ENCODE measurements around the gene OTOG.

The OTOG gene

DNA sequence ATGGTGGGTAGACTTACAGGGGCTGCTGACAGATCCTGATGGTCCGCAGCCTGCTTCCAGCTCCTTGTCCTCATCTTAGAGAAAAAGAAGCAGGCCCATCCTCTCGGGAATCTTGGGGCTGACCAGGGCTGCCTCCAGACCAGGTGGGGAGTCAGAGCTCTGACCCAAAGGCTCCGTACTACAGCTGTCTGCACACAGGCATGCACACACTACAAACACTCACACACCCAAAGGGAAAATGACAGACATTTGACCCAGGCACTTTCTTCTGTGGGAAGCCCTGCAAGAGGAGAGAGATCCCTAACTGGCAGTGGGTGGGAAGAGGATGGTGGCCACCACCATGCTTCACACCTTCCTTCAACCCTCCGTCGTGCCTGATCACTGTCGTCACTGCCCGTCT is 125.4 kb downstream of the OTOG start:
- no peak overlapping the region for H3K9ac ChIP-seq (ENCODE audit: low read depth, low read length, poor library complexity, severe bottlenecking)
- H3K79me2 ChIP-seq (ENCODE audit: insufficient read depth, low read length): no peaks in the 10 kb centered on the region
- TF ChIP-seq EZH2phosphoT487 (IDR thresholded peaks at IDR 0.05; ENCODE audit: borderline replicate concordance): no peak
- TF ChIP-seq, protein P1, sequence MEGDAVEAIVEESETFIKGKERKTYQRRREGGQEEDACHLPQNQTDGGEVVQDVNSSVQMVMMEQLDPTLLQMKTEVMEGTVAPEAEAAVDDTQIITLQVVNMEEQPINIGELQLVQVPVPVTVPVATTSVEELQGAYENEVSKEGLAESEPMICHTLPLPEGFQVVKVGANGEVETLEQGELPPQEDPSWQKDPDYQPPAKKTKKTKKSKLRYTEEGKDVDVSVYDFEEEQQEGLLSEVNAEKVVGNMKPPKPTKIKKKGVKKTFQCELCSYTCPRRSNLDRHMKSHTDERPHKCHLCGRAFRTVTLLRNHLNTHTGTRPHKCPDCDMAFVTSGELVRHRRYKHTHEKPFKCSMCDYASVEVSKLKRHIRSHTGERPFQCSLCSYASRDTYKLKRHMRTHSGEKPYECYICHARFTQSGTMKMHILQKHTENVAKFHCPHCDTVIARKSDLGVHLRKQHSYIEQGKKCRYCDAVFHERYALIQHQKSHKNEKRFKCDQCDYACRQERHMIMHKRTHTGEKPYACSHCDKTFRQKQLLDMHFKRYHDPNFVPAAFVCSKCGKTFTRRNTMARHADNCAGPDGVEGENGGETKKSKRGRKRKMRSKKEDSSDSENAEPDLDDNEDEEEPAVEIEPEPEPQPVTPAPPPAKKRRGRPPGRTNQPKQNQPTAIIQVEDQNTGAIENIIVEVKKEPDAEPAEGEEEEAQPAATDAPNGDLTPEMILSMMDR (conservative IDR thresholded peaks at IDR 0.05; ENCODE audit: low read length): no peak
- H2AFZ ChIP-seq (ENCODE audit: low read length): no peak overlapping the region
- no peaks in the 10 kb centered on the region for H3K9me2 ChIP-seq (replicated peaks; ENCODE audit: low read depth, low read length)
- H3K27me3 ChIP-seq (ENCODE audit: insufficient read depth, low read length, poor library complexity, severe bottlenecking): no peaks in the 10 kb centered on the region
- H3F3A ChIP-seq (ENCODE audit: low read depth): no peaks in the 10 kb centered on the region
- H3K9me3 ChIP-seq (ENCODE audit: insufficient read depth, low read depth, low read length): no peaks in the 10 kb centered on the region; the same call in 1 of the 2 replicates
- no peak overlapping the region for H3K4me3 ChIP-seq (ENCODE audit: low read length, poor library complexity, severe bottlenecking)
- H3K36me3 ChIP-seq (ENCODE audit: insufficient read depth, low read length): no peaks in the 10 kb centered on the region
- no peak overlapping the region for H3K4me2 ChIP-seq (ENCODE audit: low read depth, low read length, poor library complexity, severe bottlenecking)
- H3K4me1 ChIP-seq (ENCODE audit: insufficient read depth, low read length, poor library complexity, severe bottlenecking): no peaks in the 10 kb centered on the region
- H4K20me1 ChIP-seq (ENCODE audit: insufficient read depth, low read length, poor library complexity, severe bottlenecking): no peaks in the 10 kb centered on the region

GRCh38 chr11:17673951-17674350 is 126.9 kb downstream of the OTOG start:
- Histone ChIP-seq H3K4me1 (ENCODE audit: insufficient read depth, low read length, poor library complexity, severe bottlenecking) (no peaks in the 10 kb centered on the region), H4K20me1 (ENCODE audit: insufficient read depth, low read length, poor library complexity, severe bottlenecking) (no peaks in the 10 kb centered on the region), H3K27me3 (ENCODE audit: insufficient read depth, low read length, poor library complexity, severe bottlenecking) (no peaks in the 10 kb centered on the region), H2AFZ (ENCODE audit: low read length) (no peak overlapping the region), H3K9ac (ENCODE audit: low read depth, low read length, poor library complexity, severe bottlenecking) (no peak overlapping the region), H3K79me2 (ENCODE audit: insufficient read depth, low read length) (no peaks in the 10 kb centered on the region), H3K36me3 (ENCODE audit: insufficient read depth, low read length) (no peaks in the 10 kb centered on the region), H3K9me2 (replicated peaks; ENCODE audit: low read depth, low read length) (no peaks in the 10 kb centered on the region), H3K4me2 (ENCODE audit: low read depth, low read length, poor library complexity, severe bottlenecking) (no peak overlapping the region), H3F3A (ENCODE audit: low read depth) (no peaks in the 10 kb centered on the region), H3K9me3 (ENCODE audit: insufficient read depth, low read depth, low read length) (no peaks in the 10 kb centered on the region; the same call in 1 of the 2 replicates), H3K4me3 (ENCODE audit: low read length, poor library complexity, severe bottlenecking) (no peak overlapping the region)
- TF ChIP-seq, protein P1 (conservative IDR thresholded peaks at IDR 0.05; ENCODE audit: low read length): no peak
- TF ChIP-seq EZH2phosphoT487 (IDR thresholded peaks at IDR 0.05; ENCODE audit: borderline replicate concordance): no peak

GRCh38 chr11:17682848-17683247 is 135.8 kb downstream of the OTOG start:
- no peaks in the 10 kb centered on the region for H3K9me2 ChIP-seq (replicated peaks; ENCODE audit: low read depth, low read length)
- H3K4me2 ChIP-seq (ENCODE audit: low read depth, low read length, poor library complexity, severe bottlenecking): no peak overlapping the region
- no peaks in the 10 kb centered on the region for H3K36me3 ChIP-seq (ENCODE audit: insufficient read depth, low read length)
- H3K79me2 ChIP-seq (ENCODE audit: insufficient read depth, low read length): no peaks in the 10 kb centered on the region
- H3F3A ChIP-seq (ENCODE audit: low read depth): no peaks in the 10 kb centered on the region
- no peak overlapping the region for H3K4me3 ChIP-seq (ENCODE audit: low read length, poor library complexity, severe bottlenecking)
- H3K9me3 ChIP-seq (ENCODE audit: insufficient read depth, low read depth, low read length): no peaks in the 10 kb centered on the region
- no peak overlapping the region for H3K9ac ChIP-seq (ENCODE audit: low read depth, low read length, poor library complexity, severe bottlenecking)
- H3K27me3 ChIP-seq (ENCODE audit: insufficient read depth, low read length, poor library complexity, severe bottlenecking): no peaks in the 10 kb centered on the region
- H4K20me1 ChIP-seq (ENCODE audit: insufficient read depth, low read length, poor library complexity, severe bottlenecking): no peaks in the 10 kb centered on the region
- no peak overlapping the region for H2AFZ ChIP-seq (ENCODE audit: low read length)
- H3K4me1 ChIP-seq (ENCODE audit: insufficient read depth, low read length, poor library complexity, severe bottlenecking): no peaks in the 10 kb centered on the region
- no peak for TF ChIP-seq EZH2phosphoT487 (IDR thresholded peaks at IDR 0.05; ENCODE audit: borderline replicate concordance)
- TF ChIP-seq, protein P1 (conservative IDR thresholded peaks at IDR 0.05; ENCODE audit: low read length): no peak
